ENCODE data around the gene PLEKHM3. TPM values are rescaled to one million over a fixed set of nuclear protein-coding genes. Genes with fewer than 3 reads are reported as not detected.

The PLEKHM3 gene
- total RNA-seq, 1 donor from 2014 or later: 12.1 TPM

GRCh38 chr2:208006833-208007232 lies 18.5 kb downstream of the PLEKHM3 start:
- H3K9me3 Mint-ChIP-seq: no peaks in the 10 kb centered on the region
- H3K4me1 Mint-ChIP-seq (ENCODE audit: unreplicated experiment): no peaks in the 10 kb centered on the region
- DNase-seq (ENCODE audit: extremely low spot score, unreplicated experiment): no peak
- no peak for TF ChIP-seq CTCF (conservative IDR thresholded peaks at IDR 0.05)
- no peak overlapping the region for H3K4me3 Mint-ChIP-seq
- peaks cover 7% of the 10 kb centered on the region for H3K36me3 Mint-ChIP-seq
- H3K27ac Mint-ChIP-seq: no peak overlapping the region
- H3K27me3 Mint-ChIP-seq: no peaks in the 10 kb centered on the region

- no peak for DNase-seq (ENCODE audit: extremely low spot score, unreplicated experiment)
- H3K36me3 Mint-ChIP-seq: peaks cover 7% of the 10 kb centered on the region
- H3K27ac Mint-ChIP-seq: no peak overlapping the region
- H3K4me3 Mint-ChIP-seq: no peak overlapping the region
- no peaks in the 10 kb centered on the region for H3K4me1 Mint-ChIP-seq (ENCODE audit: unreplicated experiment)
- no peaks in the 10 kb centered on the region for H3K27me3 Mint-ChIP-seq
- TF ChIP-seq CTCF (conservative IDR thresholded peaks at IDR 0.05): no peak
- H3K9me3 Mint-ChIP-seq: no peaks in the 10 kb centered on the region
Measured at GRCh38 chr2:208006337-208006736, 19.0 kb downstream of the PLEKHM3 start.

GRCh38 chr2:208001924-208002323 lies 23.4 kb downstream of the PLEKHM3 start:
- TF ChIP-seq CTCF (conservative IDR thresholded peaks at IDR 0.05): no peak
- H3K4me3 Mint-ChIP-seq: no peak overlapping the region
- no peaks in the 10 kb centered on the region for H3K4me1 Mint-ChIP-seq (ENCODE audit: unreplicated experiment)
- H3K9me3 Mint-ChIP-seq: no peaks in the 10 kb centered on the region
- no peaks in the 10 kb centered on the region for H3K27me3 Mint-ChIP-seq
- H3K36me3 Mint-ChIP-seq: peaks cover 7% of the 10 kb centered on the region
- H3K27ac Mint-ChIP-seq: no peak overlapping the region
- DNase-seq (ENCODE audit: extremely low spot score, unreplicated experiment): no peak

GRCh38 chr2:208000701-208001395 lies 24.5 kb downstream of the PLEKHM3 start:
- TF ChIP-seq CTCF (conservative IDR thresholded peaks at IDR 0.05): no peak
- Mint-ChIP-seq H3K4me3 (no peak overlapping the region), H3K36me3 (peaks cover 6% of the 10 kb centered on the region), H3K27ac (no peak overlapping the region), H3K9me3 (no peaks in the 10 kb centered on the region), H3K27me3 (no peaks in the 10 kb centered on the region), H3K4me1 (ENCODE audit: unreplicated experiment) (no peaks in the 10 kb centered on the region)
- DNase-seq (ENCODE audit: extremely low spot score, unreplicated experiment): no peak

GRCh38 chr2:207996848-207997247 lies 28.5 kb downstream of the PLEKHM3 start:
- Mint-ChIP-seq H3K27ac (no peak overlapping the region), H3K4me3 (no peak overlapping the region), H3K4me1 (ENCODE audit: unreplicated experiment) (no peaks in the 10 kb centered on the region), H3K27me3 (no peaks in the 10 kb centered on the region), H3K36me3 (peaks cover 4% of the 10 kb centered on the region), H3K9me3 (no peaks in the 10 kb centered on the region)
- no peak for DNase-seq (ENCODE audit: extremely low spot score, unreplicated experiment)
- TF ChIP-seq CTCF (conservative IDR thresholded peaks at IDR 0.05): no peak

Data from type B pancreatic cell (in vitro differentiated cells).